ENCODE data around the gene CD79B. TPM values are rescaled to one million over a fixed set of nuclear protein-coding genes. Genes with fewer than 3 reads are reported as not detected.

CD79B gene
- total RNA-seq, 1 donor from 2014 or later, result 0.25 TPM

- H3K27ac ChIP-seq (ENCODE audit: low read depth, low read length), result no peak overlapping the region
- Mint-ChIP-seq H3K9me3 (ENCODE audit: unreplicated experiment) (no peaks in the 10 kb centered on the region), H3K4me3 (ENCODE audit: unreplicated experiment) (no peak overlapping the region), H3K36me3 (ENCODE audit: low read depth, unreplicated experiment) (no peaks in the 10 kb centered on the region), H3K27me3 (ENCODE audit: low read depth, unreplicated experiment) (peaks cover 29% of the 10 kb centered on the region), H3K27ac (ENCODE audit: unreplicated experiment) (no peak overlapping the region), H3K4me1 (ENCODE audit: low read depth, unreplicated experiment) (no peaks in the 10 kb centered on the region)
- H3K9ac ChIP-seq (ENCODE audit: low read length), result no peak overlapping the region
- no peak overlapping the region for H2AFZ ChIP-seq (ENCODE audit: low read depth, low read length)
- no peak for FAIRE-seq
- no peak overlapping the region for H3K4me2 ChIP-seq (ENCODE audit: low read length)
- H3K4me1 ChIP-seq (ENCODE audit: insufficient read depth, low read length), result no peaks in the 10 kb centered on the region
- H3K79me2 ChIP-seq (ENCODE audit: insufficient read depth, low read length), result no peaks in the 10 kb centered on the region
- DNase-seq (ENCODE audit: low read depth), result no peak
- H3K4me3 ChIP-seq (ENCODE audit: insufficient read depth, low read depth, low read length), result no peak overlapping the region
- no peaks in the 10 kb centered on the region for H3K36me3 ChIP-seq (ENCODE audit: insufficient read depth, low read length)
- H4K20me1 ChIP-seq (ENCODE audit: insufficient read depth, low read length), result no peaks in the 10 kb centered on the region
- peaks cover 3% of the 10 kb centered on the region for H3K27me3 ChIP-seq (ENCODE audit: insufficient read depth, low read length)
- TF ChIP-seq, protein P1, sequence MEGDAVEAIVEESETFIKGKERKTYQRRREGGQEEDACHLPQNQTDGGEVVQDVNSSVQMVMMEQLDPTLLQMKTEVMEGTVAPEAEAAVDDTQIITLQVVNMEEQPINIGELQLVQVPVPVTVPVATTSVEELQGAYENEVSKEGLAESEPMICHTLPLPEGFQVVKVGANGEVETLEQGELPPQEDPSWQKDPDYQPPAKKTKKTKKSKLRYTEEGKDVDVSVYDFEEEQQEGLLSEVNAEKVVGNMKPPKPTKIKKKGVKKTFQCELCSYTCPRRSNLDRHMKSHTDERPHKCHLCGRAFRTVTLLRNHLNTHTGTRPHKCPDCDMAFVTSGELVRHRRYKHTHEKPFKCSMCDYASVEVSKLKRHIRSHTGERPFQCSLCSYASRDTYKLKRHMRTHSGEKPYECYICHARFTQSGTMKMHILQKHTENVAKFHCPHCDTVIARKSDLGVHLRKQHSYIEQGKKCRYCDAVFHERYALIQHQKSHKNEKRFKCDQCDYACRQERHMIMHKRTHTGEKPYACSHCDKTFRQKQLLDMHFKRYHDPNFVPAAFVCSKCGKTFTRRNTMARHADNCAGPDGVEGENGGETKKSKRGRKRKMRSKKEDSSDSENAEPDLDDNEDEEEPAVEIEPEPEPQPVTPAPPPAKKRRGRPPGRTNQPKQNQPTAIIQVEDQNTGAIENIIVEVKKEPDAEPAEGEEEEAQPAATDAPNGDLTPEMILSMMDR (IDR thresholded peaks at IDR 0.05; ENCODE audit: insufficient read depth, low read depth, low read length), result no peak
- no peaks in the 10 kb centered on the region for H3K9me3 ChIP-seq (ENCODE audit: insufficient read depth, low read depth, low read length)
Observed at GRCh38 chr17:63949576-63950250, 17.6 kb upstream of the CD79B start.

DNA sequence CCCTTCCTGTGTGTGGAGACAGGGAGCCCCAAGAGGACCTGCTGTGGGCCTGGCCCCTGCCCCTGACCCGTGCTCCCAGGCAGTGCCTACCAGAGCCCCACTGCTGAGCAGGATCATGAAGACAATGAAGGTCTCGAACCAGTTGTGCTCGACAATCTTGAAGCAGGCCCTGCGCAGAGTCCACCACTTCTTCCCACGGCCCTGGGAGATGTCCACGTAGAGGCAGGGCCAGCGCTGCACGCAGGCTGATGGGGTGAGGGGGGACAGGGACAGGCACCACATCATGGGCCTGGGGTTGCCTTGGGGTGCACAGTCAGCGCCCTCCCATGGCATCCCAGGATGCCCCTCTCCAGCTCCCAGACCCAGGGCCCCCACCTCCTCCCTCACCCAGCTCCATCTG, 16.4 kb upstream of the CD79B start:
- no peak for TF ChIP-seq EZH2 (IDR thresholded peaks at IDR 0.05; ENCODE audit: insufficient read depth, low read length)
- TF ChIP-seq, protein P1 (IDR thresholded peaks at IDR 0.05; ENCODE audit: insufficient read depth, low read depth, low read length), result no peak
- no peaks in the 10 kb centered on the region for H3K79me2 ChIP-seq (ENCODE audit: insufficient read depth, low read length)

GRCh38 chr17:63947711-63948330, 15.7 kb upstream of the CD79B start:
- H3K79me2 ChIP-seq (ENCODE audit: insufficient read depth, low read length), result no peaks in the 10 kb centered on the region
- no peak overlapping the region for H2AFZ ChIP-seq (ENCODE audit: low read depth, low read length)
- no peak for TF ChIP-seq EZH2 (IDR thresholded peaks at IDR 0.05; ENCODE audit: insufficient read depth, low read length)
- TF ChIP-seq, protein P1 (IDR thresholded peaks at IDR 0.05; ENCODE audit: insufficient read depth, low read depth, low read length), result no peak
- H3K4me3 Mint-ChIP-seq (ENCODE audit: unreplicated experiment), result no peak overlapping the region
- H3K4me3 ChIP-seq (ENCODE audit: insufficient read depth, low read depth, low read length), result no peak overlapping the region
- no peak overlapping the region for H3K27ac ChIP-seq (ENCODE audit: low read depth, low read length)
- no peaks in the 10 kb centered on the region for H3K36me3 Mint-ChIP-seq (ENCODE audit: low read depth, unreplicated experiment)
- peaks cover 23% of the 10 kb centered on the region for H3K27me3 Mint-ChIP-seq (ENCODE audit: low read depth, unreplicated experiment)
- H3K4me1 Mint-ChIP-seq (ENCODE audit: low read depth, unreplicated experiment), result no peaks in the 10 kb centered on the region
- peaks cover 1% of the 10 kb centered on the region for H3K9me3 Mint-ChIP-seq (ENCODE audit: unreplicated experiment)
- no peak overlapping the region for H3K4me2 ChIP-seq (ENCODE audit: low read length)
- no peak for DNase-seq (ENCODE audit: low read depth)
- no peaks in the 10 kb centered on the region for H3K9me3 ChIP-seq (ENCODE audit: insufficient read depth, low read depth, low read length)
- no peaks in the 10 kb centered on the region for H3K27me3 ChIP-seq (ENCODE audit: insufficient read depth, low read length)
- no peaks in the 10 kb centered on the region for H4K20me1 ChIP-seq (ENCODE audit: insufficient read depth, low read length)
- H3K36me3 ChIP-seq (ENCODE audit: insufficient read depth, low read length), result no peaks in the 10 kb centered on the region
- no peak overlapping the region for H3K9ac ChIP-seq (ENCODE audit: low read length)
- no peak for FAIRE-seq
- no peak overlapping the region for H3K27ac Mint-ChIP-seq (ENCODE audit: unreplicated experiment)
- no peaks in the 10 kb centered on the region for H3K4me1 ChIP-seq (ENCODE audit: insufficient read depth, low read length)

More for the DNA sequence above, 16.4 kb upstream of the CD79B start:
- H3K9me3 ChIP-seq (ENCODE audit: insufficient read depth, low read depth, low read length), result no peaks in the 10 kb centered on the region
- H3K4me3 Mint-ChIP-seq (ENCODE audit: unreplicated experiment), result no peak overlapping the region
- H3K9ac ChIP-seq (ENCODE audit: low read length), result no peak overlapping the region
- H4K20me1 ChIP-seq (ENCODE audit: insufficient read depth, low read length), result no peaks in the 10 kb centered on the region
- H3K36me3 ChIP-seq (ENCODE audit: insufficient read depth, low read length), result no peaks in the 10 kb centered on the region
- no peak overlapping the region for H3K4me3 ChIP-seq (ENCODE audit: insufficient read depth, low read depth, low read length)
- peaks cover 21% of the 10 kb centered on the region for H3K27me3 Mint-ChIP-seq (ENCODE audit: low read depth, unreplicated experiment)
- H2AFZ ChIP-seq (ENCODE audit: low read depth, low read length), result no peak overlapping the region
- no peaks in the 10 kb centered on the region for H3K27me3 ChIP-seq (ENCODE audit: insufficient read depth, low read length)
- H3K27ac Mint-ChIP-seq (ENCODE audit: unreplicated experiment), result no peak overlapping the region
- H3K4me1 Mint-ChIP-seq (ENCODE audit: low read depth, unreplicated experiment), result no peaks in the 10 kb centered on the region
- no peak for FAIRE-seq
- H3K27ac ChIP-seq (ENCODE audit: low read depth, low read length), result no peak overlapping the region
- H3K4me1 ChIP-seq (ENCODE audit: insufficient read depth, low read length), result no peaks in the 10 kb centered on the region
- no peaks in the 10 kb centered on the region for H3K36me3 Mint-ChIP-seq (ENCODE audit: low read depth, unreplicated experiment)
- H3K9me3 Mint-ChIP-seq (ENCODE audit: unreplicated experiment), result peaks cover 1% of the 10 kb centered on the region
- no peak for DNase-seq (ENCODE audit: low read depth)
- H3K4me2 ChIP-seq (ENCODE audit: low read length), result no peak overlapping the region

Measured in astrocyte (in vitro differentiated cells and primary cell).